SK-N-MC (cell line): ENCODE measurements around the gene LHX6.

Experiments
- EZH2 ChIP-seq: fragments of 200-600 bp; sonication (generic); IDR thresholded peaks from one replicate; pipeline ENCODE4 v1.6.1; 2017; ENCODE audit warnings: antibody characterized with exemption
- FOXP2 ChIP-seq: optimal IDR thresholded peaks from 2 replicates; pipeline ENCODE3; 2011; ENCODE audit warnings: mild to moderate bottlenecking, moderate library complexity; ENCODE audit not compliant: insufficient read depth; ENCODE audit errors: extremely low read length, control extremely low read depth
- POLR2AphosphoS5 ChIP-seq: IDR thresholded peaks from 2 replicates; pipeline ENCODE4 v1.6.1; 2012; ENCODE audit warnings: mild to moderate bottlenecking, low read depth, low read length, borderline replicate concordance

- TF ChIP-seq POLR2AphosphoS5 = no peak
- TF ChIP-seq EZH2 = no peak
- TF ChIP-seq FOXP2 = no peak
These were observed 24.0 kb upstream of the LHX6 start for GRCh38 chr9:122252796-122253195.
